Left cardiac atrium (tissue), 4 donors: ENCODE measurements around the gene CEP43. TPM values are rescaled to one million over a fixed set of nuclear protein-coding genes. Genes with fewer than 3 reads are reported as not detected.

Source experiments
- ATAC-seq, 2 donors: fragments of 200-7000 bp; cut with Tn5 transposase; one replicate each; pipeline ENCODE4 v1.9.1; 2020; ENCODE audit warnings: mild to moderate bottlenecking in 2 of 2, moderate library complexity in 2 of 2
- DNase-seq: peaks from one replicate; pipeline ENCODE4 v3.0.0-alpha.2; 2020
- intact Hi-C, 2 donors: fragments of 100-400 bp; cut with DNase I; formaldehyde crosslinking; loops; one replicate each; pipeline versions ENCODE4 v1.14.1 to v1.15.1; 2022 to 2023
- long read RNA-seq: library from polyadenylated mRNA; unstranded; transcript quantifications from one replicate; pipeline ENCODE4 v2.0.0, GENCODE V29; 2021
- total RNA-seq, 2 donors: library from RNA; stranded (reverse); fragmentation: NEBNext Ultra II Directional; extraction: Animal tissue kit (Norgen Biotek cat#: 25700); gene quantifications; one replicate each; pipeline ENCODE4 v1.2.1, GENCODE V29; 2021
- donor health status: DM: no; HTN: yes; CAD: no.
- donor health status: DM: no; HTN: yes; CAD: no; lungs with severe emphysema.
- donor health status: DM: yes; HTN: yes; CAD: no.
- donor health status: Dilated cardiomyopathy.

The CEP43 gene, protein sequence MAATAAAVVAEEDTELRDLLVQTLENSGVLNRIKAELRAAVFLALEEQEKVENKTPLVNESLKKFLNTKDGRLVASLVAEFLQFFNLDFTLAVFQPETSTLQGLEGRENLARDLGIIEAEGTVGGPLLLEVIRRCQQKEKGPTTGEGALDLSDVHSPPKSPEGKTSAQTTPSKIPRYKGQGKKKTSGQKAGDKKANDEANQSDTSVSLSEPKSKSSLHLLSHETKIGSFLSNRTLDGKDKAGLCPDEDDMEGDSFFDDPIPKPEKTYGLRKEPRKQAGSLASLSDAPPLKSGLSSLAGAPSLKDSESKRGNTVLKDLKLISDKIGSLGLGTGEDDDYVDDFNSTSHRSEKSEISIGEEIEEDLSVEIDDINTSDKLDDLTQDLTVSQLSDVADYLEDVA
- total RNA-seq = 10 to 100 TPM in 1 of 2 donors, 1 to 10 TPM in 1; 8.9 to 10.2 TPM
- long read RNA-seq, full-length matches to known transcripts = 14 of 18 reads
- long read RNA-seq, partial matches to known transcripts = 1 of 18 reads
- long read RNA-seq, other reads (novel, unspliced or antisense) = 3 of 18 reads

DNA sequence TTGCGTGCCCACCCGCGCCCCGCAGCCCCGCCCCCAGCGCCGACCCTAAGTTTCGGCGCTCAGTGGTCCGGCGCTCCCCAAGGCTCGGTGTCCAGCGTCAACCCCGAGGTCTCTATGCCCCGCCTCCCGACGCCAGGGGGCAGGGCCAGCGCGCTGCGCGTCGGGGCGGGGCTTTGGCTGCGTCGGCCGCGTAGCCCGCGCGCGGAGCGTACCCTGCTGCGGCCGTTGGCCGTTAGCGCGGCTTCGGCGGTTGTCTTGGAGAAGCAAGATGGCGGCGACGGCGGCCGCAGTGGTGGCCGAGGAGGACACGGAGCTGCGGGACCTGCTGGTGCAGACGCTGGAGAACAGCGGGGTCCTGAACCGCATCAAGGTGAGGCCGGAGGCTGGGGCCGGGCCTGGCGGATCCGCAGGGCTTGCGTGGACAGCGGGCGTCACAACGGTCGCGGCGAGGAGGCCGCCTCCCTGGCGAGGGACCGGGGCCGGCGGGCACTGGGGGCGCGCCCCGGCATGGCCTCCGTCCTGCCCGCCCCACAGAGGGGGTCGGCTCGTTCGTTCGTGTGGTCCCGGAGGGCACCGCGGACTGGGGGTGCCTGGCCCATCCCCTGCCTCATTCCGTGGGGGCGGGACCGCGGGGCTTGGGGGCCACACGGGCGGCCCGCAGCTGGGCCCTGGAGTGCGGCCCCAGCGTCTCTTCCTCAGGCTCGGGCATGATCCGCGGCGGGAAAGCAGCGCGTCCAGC, at the start of gene CEP43:
Gene CEP43 (plus strand): TSS at position 253 of the 739 bp plus-strand sequence. CDS start 16 bp downstream, at position 269.
- peak; percentile 97 for DNase-seq
- peak; percentile 98 to 99 for ATAC-seq
- intact Hi-C loops = loop anchor here in 1 of 2 donors (10.0 kb wide), 1 partner anchor 145 kb away; no protein-coding TSS in a partner anchor

GRCh38 chr6:166949528-166950442, 49.4 kb upstream of the CEP43 start:
- intact Hi-C loops = loop anchor here (2.0 to 10.0 kb wide), 2 partner anchors 163 to 175 kb away; no protein-coding TSS in a partner anchor
- peak in 1 of 2 donors; percentile 21 for ATAC-seq
- no peak for DNase-seq

DNA sequence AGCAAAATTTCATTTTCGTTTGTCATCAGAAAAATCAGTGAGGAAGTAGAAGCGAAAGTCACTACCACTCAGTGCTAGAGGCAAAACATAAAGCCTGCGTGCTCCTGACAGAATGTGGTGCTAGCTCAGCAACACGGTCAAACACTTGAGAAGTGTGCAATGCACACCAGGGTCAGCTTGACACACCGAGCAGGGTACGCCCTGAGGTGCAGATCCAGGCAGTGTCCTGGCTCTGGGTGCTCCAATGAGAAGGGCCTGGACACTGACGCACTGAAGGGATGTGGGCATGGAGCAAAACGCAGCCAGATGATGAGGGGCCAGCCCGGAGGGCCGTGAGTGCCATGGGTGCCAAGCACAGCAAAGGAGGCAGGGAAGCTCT, 48.8 kb upstream of the CEP43 start:
- intact Hi-C loops = loop anchor here in 1 of 2 donors (2.0 kb wide), 1 partner anchor 164 kb away; no protein-coding TSS in a partner anchor
- ATAC-seq (peak; percentile 18 to 57), DNase-seq (no peak)

DNA sequence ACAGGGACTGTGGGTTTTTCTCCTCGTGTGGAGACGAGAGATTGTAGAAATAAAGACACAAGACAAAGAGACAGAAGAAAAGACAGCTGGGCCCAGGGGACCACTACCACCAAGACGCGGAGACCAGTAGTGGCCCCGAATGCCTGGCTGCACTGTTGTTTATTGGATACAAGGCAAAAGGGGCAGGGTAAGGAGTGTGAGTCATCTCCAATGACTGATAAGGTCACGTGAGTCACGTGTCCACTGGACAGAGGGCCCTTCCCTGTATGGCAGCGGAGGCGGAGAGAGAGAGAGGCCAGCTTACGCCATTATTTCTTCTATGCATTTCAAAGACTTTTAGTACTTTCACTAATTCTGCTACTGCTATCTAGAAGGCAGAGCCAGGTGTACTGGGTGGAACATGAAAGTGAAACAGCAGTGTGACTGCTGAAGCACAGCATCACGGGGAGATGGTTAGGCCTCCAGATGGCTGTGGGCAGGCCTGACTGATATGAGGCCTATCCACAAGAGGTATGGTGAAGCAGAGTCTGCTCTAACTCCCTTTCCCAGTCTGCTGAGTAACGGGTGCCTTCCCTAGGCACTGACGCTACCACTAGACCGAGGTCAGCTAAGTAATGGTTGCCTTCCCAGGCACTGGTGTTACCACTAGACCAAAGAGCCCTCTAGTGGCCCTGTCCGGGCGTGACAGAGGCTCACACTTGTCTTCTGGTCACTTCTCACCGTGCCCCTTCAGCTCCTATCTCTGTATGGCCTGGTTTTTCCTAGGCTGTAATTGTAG, 48.1 kb upstream of the CEP43 start:
- intact Hi-C loops = loop anchor here in 1 of 2 donors (2.0 kb wide), 1 partner anchor 164 kb away; no protein-coding TSS in a partner anchor

DNA sequence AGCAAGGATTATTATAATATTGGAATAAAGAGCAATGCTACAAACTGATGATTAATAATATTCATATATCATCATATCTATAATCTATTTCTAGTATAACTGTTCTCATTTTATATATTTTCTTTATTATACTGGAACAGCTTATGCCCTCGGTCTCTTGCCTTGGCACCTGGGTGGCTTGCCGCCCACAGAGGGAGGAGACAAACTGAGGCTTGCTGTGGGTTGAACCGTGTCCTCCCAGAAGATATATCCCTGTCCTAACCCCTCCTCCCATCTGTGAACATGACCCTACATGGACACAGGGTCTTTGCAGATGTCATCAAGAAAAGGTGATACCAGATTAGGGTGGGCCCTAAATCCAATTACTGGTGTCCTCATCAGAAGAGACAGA, 47.5 kb upstream of the CEP43 start:
- intact Hi-C loops = loop anchor here in 1 of 2 donors (2.0 kb wide), 1 partner anchor 165 kb away; no protein-coding TSS in a partner anchor
- no peak for ATAC-seq
- no peak for DNase-seq

More for the DNA sequence above, 48.1 kb upstream of the CEP43 start:
- peak; percentile 70 for DNase-seq
- ATAC-seq = peak; percentile 42 to 48

DNA sequence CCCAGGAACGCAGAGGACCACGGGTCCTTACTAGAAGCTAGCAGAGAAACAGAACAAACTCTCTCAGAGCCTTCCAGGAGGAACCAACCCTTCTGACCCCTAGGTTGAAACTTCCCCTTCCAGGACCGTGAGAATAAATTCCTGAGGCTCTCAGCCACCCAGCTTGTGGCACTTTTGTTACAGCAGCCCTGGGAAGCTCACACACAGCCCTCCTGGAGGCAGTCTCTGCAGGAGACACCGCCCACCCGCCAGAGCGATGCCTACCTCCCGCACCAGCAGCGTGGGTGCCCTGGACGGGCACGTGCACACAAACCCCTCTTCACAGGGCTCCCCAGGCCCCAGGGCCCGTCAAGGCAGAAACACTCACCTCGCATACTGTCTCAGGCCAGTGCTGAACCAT, 47.1 kb upstream of the CEP43 start:
- ATAC-seq = no peak
- intact Hi-C loops = no loop called here
- no peak for DNase-seq

- intact Hi-C loops = no loop called here
- no peak for ATAC-seq
- no peak for DNase-seq
These were observed 46.4 kb upstream of the CEP43 start for GRCh38 chr6:166952567-166953486.

GRCh38 chr6:166954118-166954713, 45.0 kb upstream of the CEP43 start:
- ATAC-seq (no peak), DNase-seq (no peak)
- intact Hi-C loops = no loop called here

- ATAC-seq (no peak), DNase-seq (peak; percentile 41)
- intact Hi-C loops = no loop called here
These were observed 43.9 kb upstream of the CEP43 start for GRCh38 chr6:166955121-166955864.

DNA sequence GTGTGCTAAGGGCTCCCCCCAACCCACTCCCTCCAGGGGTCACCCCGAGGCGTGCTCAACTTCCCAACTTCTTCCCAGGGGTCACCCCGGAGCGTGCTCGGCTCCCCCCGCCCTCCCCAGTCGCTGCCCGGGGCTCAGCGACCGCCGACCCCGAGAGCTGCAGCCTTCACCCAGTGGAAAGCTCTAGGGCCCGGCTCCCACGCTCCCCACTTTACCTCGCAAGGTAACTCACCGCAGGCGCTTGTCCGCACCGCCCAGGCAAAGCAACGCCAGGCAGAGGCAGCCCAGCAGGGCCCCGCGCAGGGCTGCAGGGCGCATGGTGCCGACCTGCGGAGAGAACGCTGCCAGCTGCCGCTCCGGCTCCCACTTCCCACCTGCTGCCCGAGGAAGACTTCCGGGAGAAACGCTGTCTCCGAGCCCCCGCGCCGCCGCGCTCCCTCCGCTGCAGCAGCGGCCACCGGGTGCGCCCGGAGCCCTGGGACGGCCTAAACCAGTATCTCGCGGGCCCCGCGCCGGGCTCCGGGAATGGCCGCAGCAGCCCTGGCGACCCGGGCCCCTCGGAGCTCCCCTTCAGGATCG, 43.2 kb upstream of the CEP43 start:
- intact Hi-C loops = no loop called here
- peak; percentile 53 to 54 for ATAC-seq
- DNase-seq = no peak

GRCh38 chr6:166956444-166957086, 42.6 kb upstream of the CEP43 start, which contains the start of gene RNASET2:
TSS of gene RNASET2 (minus strand) at chr6:166956550. CDS start at chr6:166956182, 368 bp downstream.
- peak; percentile 99 for ATAC-seq
- peak; percentile 97 for DNase-seq
- intact Hi-C loops = no loop called here

DNA sequence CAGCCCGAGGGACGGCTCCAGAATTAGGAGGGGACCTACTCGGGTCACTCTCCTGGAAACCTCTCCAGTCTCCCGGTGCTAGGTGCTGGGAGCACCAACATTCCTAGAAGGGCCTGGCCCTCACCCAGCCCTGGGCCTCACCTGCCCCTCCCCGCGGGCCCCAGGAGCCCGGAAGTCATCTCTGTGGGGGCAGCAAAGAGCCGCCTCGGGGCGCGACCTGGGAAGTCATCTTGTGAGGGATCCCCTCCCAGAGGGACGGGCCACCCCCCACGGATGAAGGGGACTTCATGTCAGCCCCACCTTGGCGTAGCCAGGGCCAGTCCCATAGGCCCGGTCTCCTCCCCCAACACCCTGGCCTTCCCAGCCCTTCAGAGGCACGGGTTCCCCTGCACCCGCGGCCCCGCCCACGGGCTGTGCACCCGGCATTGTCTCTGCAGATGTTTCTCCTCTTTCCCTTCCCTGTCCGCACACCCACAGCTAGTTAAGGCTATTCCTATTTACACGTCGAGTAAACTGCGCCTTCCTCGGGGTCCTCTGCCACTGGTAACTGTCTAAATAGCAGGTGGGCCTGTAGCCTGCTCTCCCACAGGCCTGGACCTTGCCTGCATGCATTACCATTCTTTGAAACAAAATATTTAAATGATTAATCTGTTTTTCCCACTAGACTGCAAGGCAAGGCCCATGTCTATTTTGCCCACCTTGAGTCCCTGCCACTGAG, 42.0 kb upstream of the CEP43 start:
- peak; percentile 60 for DNase-seq
- intact Hi-C loops = no loop called here
- peak; percentile 39 to 64 for ATAC-seq

DNA sequence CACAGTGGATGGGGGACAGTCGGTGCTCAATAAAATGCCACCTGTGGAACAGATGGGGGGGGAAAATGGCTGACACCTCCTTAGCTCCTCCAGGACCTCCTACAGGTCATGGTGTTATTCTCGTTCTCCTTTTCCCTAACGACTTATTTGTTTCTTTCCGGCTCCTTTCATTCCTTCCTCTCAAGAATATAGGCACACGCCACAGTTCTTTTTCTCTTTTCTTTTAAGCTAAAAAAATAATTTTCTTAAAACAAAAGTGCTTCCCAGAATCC, 41.5 kb upstream of the CEP43 start:
- intact Hi-C loops = no loop called here
- ATAC-seq (no peak), DNase-seq (no peak)
